ENCODE measurements around the gene BABAM1. TPM values are rescaled to one million over a fixed set of nuclear protein-coding genes. Genes with fewer than 3 reads are reported as not detected.

The BABAM1 gene
- total and polyA plus RNA-seq, 9 of the 15 experiments (the other 6 are each of a cell fraction or from before 2014, with no cell fraction given), result 14.7 to 160 (median 113) TPM

GRCh38 chr19:17243830-17244617, 23.2 kb upstream of the BABAM1 start:
- BruUV-seq (replicated peaks), result TSS peak; percentile 47
- H3K27ac ChIP-seq (ENCODE audit: extremely low read depth, low read depth, low read length), result peak overlapping the region; percentile 86
- TF ChIP-seq MTA1 (IDR thresholded peaks at IDR 0.05; ENCODE audit: borderline replicate concordance) (no peak), MTA2 (IDR thresholded peaks at IDR 0.05; ENCODE audit: low read depth) (no peak), ZNF655 (CRISPR knock-in tag; IDR thresholded peaks at IDR 0.05) (no peak), PATZ1 (CRISPR knock-in tag; IDR thresholded peaks at IDR 0.05; ENCODE audit: borderline replicate concordance) (no peak), ZSCAN32 (CRISPR knock-in tag; IDR thresholded peaks at IDR 0.05) (no peak), ZKSCAN1 (IDR thresholded peaks at IDR 0.05; ENCODE audit: low read depth, low read length) (no peak), NFATC3 (IDR thresholded peaks at IDR 0.05) (no peak), TAF7 (tag; IDR thresholded peaks at IDR 0.05) (no peak), CHCHD3 (CRISPR knock-in tag; IDR thresholded peaks at IDR 0.05) (no peak), RERE (CRISPR knock-in tag; IDR thresholded peaks at IDR 0.05; ENCODE audit: borderline replicate concordance) (no peak), ZFP1 (CRISPR knock-in tag; IDR thresholded peaks at IDR 0.05) (no peak), CREBBP (IDR thresholded peaks at IDR 0.05; ENCODE audit: low read depth, low read length) (no peak), CBX3 (IDR thresholded peaks at IDR 0.05; ENCODE audit: borderline replicate concordance in 1 of 2, low read length in 2 of 2) (no peak), TRIM24 (IDR thresholded peaks at IDR 0.05) (no peak)

More at GRCh38 chr19:17243830-17244617, 23.2 kb upstream of the BABAM1 start:
- Histone ChIP-seq H3K4me2 (ENCODE audit: insufficient read depth, low read length) (peak overlapping the region; percentile 93), H3K4me1 (replicated peaks in 1 of 2; ENCODE audit: control insufficient read depth in 2 of 2, insufficient read depth in 2 of 2, low read length in 2 of 2) (peaks cover 37 to 79% of the 10 kb centered on the region in 2 experiments), H3K36me3 (ENCODE audit: control insufficient read depth, insufficient read depth, low read length) (peaks cover 24% of the 10 kb centered on the region; the same call in 2 of the 3 replicates), H3K27me3 (ENCODE audit: control insufficient read depth in 2 of 2, insufficient read depth in 2 of 2, low read length in 2 of 2) (no peaks in the 10 kb centered on the region), H4K20me1 (replicated peaks; ENCODE audit: control insufficient read depth, insufficient read depth, low read length) (peaks cover 15% of the 10 kb centered on the region), H2AFZ (ENCODE audit: low read depth, low read length) (no peak overlapping the region), H3K9me3 (replicated peaks; ENCODE audit: control insufficient read depth, insufficient read depth, low read depth, low read length) (no peaks in the 10 kb centered on the region), H3K9ac (ENCODE audit: insufficient read depth in 1 of 2, low read depth in 2 of 2, low read length in 2 of 2) (peak overlapping the region; percentile 65 to 91), H3K4me3 (peak overlapping the region; percentile 80), H3K9me1 (ENCODE audit: control insufficient read depth, insufficient read depth, low read length) (no peaks in the 10 kb centered on the region), H3K79me2 (ENCODE audit: control insufficient read depth, insufficient read depth, low read length) (peaks cover 54% of the 10 kb centered on the region)
- POLR2A ChIA-PET, result interaction anchor here (0.6 to 11.3 kb wide), 6 partner anchors 10 to 102 kb away, joined by 3 to 129 read pairs (median 3); partner anchors contain the start of gene OCEL1
- WGBS (ENCODE audit: insufficient coverage, low coverage, missing lambda C conversion rate), result 1% methylated on average over 47 of the region's 52 CpGs
- ATAC-seq (peak; percentile 68), FAIRE-seq (peak; percentile 86), DNase-seq (ENCODE audit: extremely low read depth in 1 of 4, low spot score in 3 of 4) (peak; percentile 46 to 81 (median 56))
- intact Hi-C loops (cut with micrococcal nuclease), result no loop called here
- in situ Hi-C loops (cut with MboI), result no loop called here
- CTCF ChIA-PET (ENCODE audit: low intra/inter-chr PET ratio), result interaction anchor here (0.6 kb wide), 1 partner anchor 133 kb away, joined by 3 read pairs; no protein-coding TSS in a partner anchor

Data from K562 (cell line).